K562 (cell line): ENCODE measurements around the gene LRRTM4. TPM values are rescaled to one million over a fixed set of nuclear protein-coding genes. Genes with fewer than 3 reads are reported as not detected.

ENCODE experiments used
- ATAC-seq: fragments of 200-7000 bp; cut with Tn5 transposase; 3 replicates; pipeline ENCODE4 v1.9.1; 2020; ENCODE audit warnings: moderate library complexity
- BruUV-seq: library from RNA; stranded (reverse); fragments of 400-500 nt; replicated peaks from 2 replicates; lab custom pipeline; 2021; lab: Mats Ljungman, UMichigan
- CTCF ChIA-PET: fragments of 300-600 bp; formaldehyde crosslinking; extraction: SDS; loops from one replicate; lab custom pipeline; 2021; ENCODE audit warnings: low intra/inter-chr PET ratio; lab: Yijun Ruan, JAX
- POLR2A ChIA-PET: fragments of 300-600, 350-650 bp; sonication (Branson Sonifier 250); formaldehyde crosslinking; extraction: SDS; loops from one replicate; lab custom pipeline; 2021; ENCODE audit warnings: antibody characterized with exemption, inconsistent platforms; lab: Yijun Ruan, JAX
- DNase-seq, 4 experiments: peaks; one replicate each; pipeline versions ENCODE4 v3.0.0 to v3.0.0-alpha.2; 2011 to 2018; ENCODE audit warnings: low spot score in 3 of 4, mixed read lengths in 3 of 4; ENCODE audit errors: extremely low read depth in 1 of 4
- FAIRE-seq: peaks from 2 replicates; lab custom pipeline; 2011; peaks lifted over from hg19 to GRCh38; lab: Jason Lieb, UNC
- H2AFZ ChIP-seq: 2 replicates; pipeline ENCODE4 v1.6.0; 2011; ENCODE audit warnings: low read depth, low read length, control low read depth, inconsistent platforms
- H3K27ac ChIP-seq: fragments of 200-600 bp; 3 replicates; pipeline ENCODE4 v1.8.0; 2011; ENCODE audit warnings: low read depth, mild to moderate bottlenecking, control low read depth, inconsistent platforms, low read length, moderate library complexity, mixed read lengths; ENCODE audit errors: extremely low read depth
- H3K27me3 ChIP-seq, 2 experiments: fragments of 300-600 bp in 1 of 2; 2 replicates in 1 of 2; 3 replicates in 1 of 2; pipeline versions ENCODE4 v1.6.0 to v1.8.0; 2011; ENCODE audit warnings: inconsistent platforms in 2 of 2, low read length in 2 of 2, mild to moderate bottlenecking in 1 of 2, mixed read lengths in 1 of 2, moderate library complexity in 1 of 2; ENCODE audit not compliant: control insufficient read depth in 2 of 2, insufficient read depth in 2 of 2
- H3K36me3 ChIP-seq: fragments of 300-600 bp; 3 replicates; pipeline ENCODE4 v1.8.0; 2011; ENCODE audit warnings: mild to moderate bottlenecking, low read length, inconsistent platforms; ENCODE audit not compliant: control insufficient read depth, insufficient read depth
- H3K4me1 ChIP-seq, 2 experiments: fragments of 200-600 bp in 1 of 2; replicated peaks in 1 of 2; 2 replicates in 1 of 2; 3 replicates in 1 of 2; pipeline versions ENCODE4 v1.5.1 to v1.8.0; 2011; ENCODE audit warnings: inconsistent platforms in 2 of 2, low read length in 2 of 2, mild to moderate bottlenecking in 1 of 2, mixed read lengths in 1 of 2, moderate library complexity in 1 of 2; ENCODE audit not compliant: control insufficient read depth in 2 of 2, insufficient read depth in 2 of 2
- H3K4me2 ChIP-seq: 2 replicates; pipeline ENCODE4 v1.6.1; 2011; ENCODE audit warnings: low read length, control low read depth, inconsistent platforms, mixed read lengths; ENCODE audit not compliant: insufficient read depth
- H3K4me3 ChIP-seq: fragments of 200-600 bp; sonication (generic), shearing (Covaris generic); 2 replicates; pipeline ENCODE4 v1.5.1; 2016; ENCODE audit warnings: control low read depth, inconsistent platforms
- H3K79me2 ChIP-seq: fragments of 200-600 bp; 3 replicates; pipeline ENCODE4 v1.8.0; 2011; ENCODE audit warnings: low read length, inconsistent platforms; ENCODE audit not compliant: control insufficient read depth, insufficient read depth
- H3K9ac ChIP-seq, 2 experiments: 2 replicates each; pipeline versions ENCODE4 v1.6.0 to v1.6.1; 2011; ENCODE audit warnings: low read depth in 2 of 2, low read length in 2 of 2, control low read depth in 1 of 2, inconsistent platforms in 1 of 2, mild to moderate bottlenecking in 1 of 2, mixed read lengths in 1 of 2; ENCODE audit not compliant: insufficient read depth in 1 of 2
- H3K9me1 ChIP-seq: one replicate; pipeline ENCODE4 v1.6.0; 2011; ENCODE audit warnings: inconsistent platforms, mild to moderate bottlenecking, low read length, moderate library complexity; ENCODE audit not compliant: control insufficient read depth, insufficient read depth
- H3K9me3 ChIP-seq: replicated peaks from 2 replicates; pipeline ENCODE4 v1.5.1; 2011; ENCODE audit warnings: low read depth, low read length, inconsistent platforms; ENCODE audit not compliant: control insufficient read depth, insufficient read depth
- H4K20me1 ChIP-seq: replicated peaks from 2 replicates; pipeline ENCODE4 v1.6.1; 2011; ENCODE audit warnings: low read length, inconsistent platforms, mixed read lengths; ENCODE audit not compliant: control insufficient read depth, insufficient read depth
- BRF1 ChIP-seq: IDR thresholded peaks from 3 replicates; pipeline ENCODE4 v1.6.1; 2011; ENCODE audit warnings: borderline replicate concordance, mild to moderate bottlenecking; ENCODE audit not compliant: insufficient read length; ENCODE audit errors: extremely low read depth
- C11orf30 ChIP-seq: fragments of 450-650 bp; IDR thresholded peaks from 2 replicates; pipeline ENCODE4 v1.6.1; 2016; ENCODE audit warnings: low read depth, mild to moderate bottlenecking
- MAFF ChIP-seq: IDR thresholded peaks from 2 replicates; pipeline ENCODE4 v1.6.1; 2012; ENCODE audit warnings: low read length, improper control_type of control experiment
- MAFG ChIP-seq: fragments of 450-650 bp; conservative IDR thresholded peaks from 2 replicates; pipeline ENCODE4 v1.6.1; 2016; ENCODE audit warnings: missing genetic modification characterization, missing compliant biosample characterization
- MAFK ChIP-seq: IDR thresholded peaks from 2 replicates; pipeline ENCODE4 v1.6.1; 2011; ENCODE audit warnings: low read length, improper control_type of control experiment
- MCM7 ChIP-seq, 2 experiments: fragments of 450-650 bp; IDR thresholded peaks; 2 replicates each; pipeline ENCODE4 v1.6.1; 2016 to 2018
- POLR2A ChIP-seq: fragments of 450-650 bp; conservative IDR thresholded peaks from 2 replicates; pipeline ENCODE4 v1.6.1; 2016
- ZNF316 ChIP-seq: fragments of 450-650 bp; IDR thresholded peaks from 2 replicates; pipeline ENCODE4 v1.6.1; 2016
- WGBS: fragments of 100-300 bp; shearing (Covaris generic); methylation state at CpG from one replicate; pipeline ENCODE4 v1.1.6; 2016; ENCODE audit warnings: low coverage, mixed read lengths; ENCODE audit not compliant: insufficient coverage; ENCODE audit errors: missing lambda C conversion rate; 5-methylcytosine and 5-hydroxymethylcytosine counted together
- in situ Hi-C: fragments of 300-500 bp; cut with MboI; formaldehyde crosslinking; loops from 4 replicates; pipeline ENCODE4 v1.15.0; 2018; ENCODE audit warnings: inconsistent platforms, mixed read lengths
- intact Hi-C: fragments of 100-400 bp; cut with micrococcal nuclease; formaldehyde crosslinking; loops from 2 replicates; pipeline ENCODE4 v1.14.2; 2022
- polyA plus RNA-seq, 8 experiments: library from polyadenylated mRNA; depleted of rRNA in 4 of 8; stranded (reverse) in 5 of 8; unstranded in 3 of 8; fragments of >200 nt; fragmentation: Nextera tagmentation in 2 of 8; fragmentation: Illumina TruSeq in 1 of 8; extraction: Ambion mirVana in 2 of 8; extraction: Trizol in 1 of 8; gene quantifications; 2 replicates each; pipeline versions ENCODE4 v1.2.1 to v1.2.3, GENCODE V29; 2011 to 2014; ENCODE audit warnings: inconsistent platforms in 1 of 8, missing spikeins in 1 of 8
- total RNA-seq, 7 experiments: library from RNA; depleted of rRNA in 6 of 7; stranded (reverse); fragments of >200 nt in 6 of 7; fragmentation: Illumina TruSeq in 2 of 7; extraction: Trizol in 2 of 7; gene quantifications; 2 replicates each; pipeline versions ENCODE4 v1.2.1 to v1.2.3, GENCODE V29; 2011 to 2021; ENCODE audit warnings: low replicate concordance in 1 of 7
- TF ChIP-seq, protein P1 (sequence below): fragments of 450-650 bp; IDR thresholded peaks from 2 replicates; pipeline ENCODE4 v1.6.1; 2018; ENCODE audit warnings: mild to moderate bottlenecking, low read depth; ENCODE audit not compliant: partially characterized antibody

LRRTM4 gene
- total and polyA plus RNA-seq, 9 of the 15 experiments (the other 6 are each of a cell fraction or from before 2014, with no cell fraction given): 0.04 TPM; not detected in 6

DNA sequence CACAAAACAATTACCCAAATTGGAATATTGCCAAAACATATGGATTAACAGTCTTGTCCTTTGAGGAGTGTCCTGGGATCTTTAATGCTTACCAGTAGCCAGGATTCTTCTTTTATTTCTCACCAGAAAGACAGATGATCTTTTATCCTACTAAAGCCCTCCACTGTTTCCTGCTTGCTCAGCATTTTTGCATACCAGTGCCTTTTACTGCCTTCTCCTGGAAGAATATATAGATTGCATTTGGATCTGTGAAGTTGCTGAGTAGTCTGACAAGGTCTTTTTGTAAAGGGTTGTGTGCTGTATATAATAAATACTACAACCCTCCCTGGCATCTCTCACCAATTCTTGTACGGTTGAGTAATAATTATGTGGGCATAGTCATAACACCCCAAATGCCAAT, 652.2 kb downstream of the LRRTM4 start:
- H3K79me2 ChIP-seq: no peaks in the 10 kb centered on the region
- H4K20me1 ChIP-seq: no peaks in the 10 kb centered on the region
- 0% methylated on average over 1 of the region's 1 CpG for WGBS
- no peak overlapping the region for H3K4me3 ChIP-seq
- no peak for ATAC-seq
- DNase-seq: no peak
- H3K27ac ChIP-seq: no peak overlapping the region
- no peaks in the 10 kb centered on the region for H3K36me3 ChIP-seq
- H3K9me3 ChIP-seq: no peaks in the 10 kb centered on the region
- intact Hi-C loops: no loop called here
- TF ChIP-seq BRF1 (no peak), ZNF316 (peak; percentile 66), C11orf30 (peak; percentile 53; the same call in 1 of the 2 replicates), MCM7 (IDR thresholded peaks at IDR 0.05) (no peak), MAFG (tag) (peak; percentile 68), MAFF (peak; percentile 84), POLR2A (no peak), MAFK (peak; percentile 85)
- TF ChIP-seq, protein P1, sequence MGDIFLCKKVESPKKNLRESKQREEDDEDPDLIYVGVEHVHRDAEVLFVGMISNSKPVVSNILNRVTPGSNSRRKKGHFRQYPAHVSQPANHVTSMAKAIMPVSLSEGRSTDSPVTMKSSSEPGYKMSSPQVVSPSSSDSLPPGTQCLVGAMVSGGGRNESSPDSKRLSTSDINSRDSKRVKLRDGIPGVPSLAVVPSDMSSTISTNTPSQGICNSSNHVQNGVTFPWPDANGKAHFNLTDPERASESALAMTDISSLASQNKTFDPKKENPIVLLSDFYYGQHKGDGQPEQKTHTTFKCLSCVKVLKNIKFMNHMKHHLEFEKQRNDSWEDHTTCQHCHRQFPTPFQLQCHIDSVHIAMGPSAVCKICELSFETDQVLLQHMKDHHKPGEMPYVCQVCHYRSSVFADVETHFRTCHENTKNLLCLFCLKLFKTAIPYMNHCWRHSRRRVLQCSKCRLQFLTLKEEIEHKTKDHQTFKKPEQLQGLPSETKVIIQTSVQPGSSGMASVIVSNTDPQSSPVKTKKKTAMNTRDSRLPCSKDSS: no peak
- no peaks in the 10 kb centered on the region for H3K4me1 ChIP-seq
- no peak overlapping the region for H3K4me2 ChIP-seq
- ChIA-PET POLR2A (no interaction called here), CTCF (no interaction called here)
- H3K9me1 ChIP-seq: no peaks in the 10 kb centered on the region
- no TSS peak for BruUV-seq
- no peak overlapping the region for H3K9ac ChIP-seq
- no peak for FAIRE-seq
- H3K27me3 ChIP-seq: no peaks in the 10 kb centered on the region
- no peak overlapping the region for H2AFZ ChIP-seq
- in situ Hi-C loops: no loop called here
